ENCODE measurements around the gene CCDC47. TPM values are rescaled to one million over a fixed set of nuclear protein-coding genes. Genes with fewer than 3 reads are reported as not detected.

Gene CCDC47
- total RNA-seq, 2 donors from 2014 or later = 40.2 to 101 TPM

GRCh38 chr17:63762161-63763078 lies 11.0 kb downstream of the CCDC47 start:
- Histone ChIP-seq H3K4me3 (no peak overlapping the region), H3K4me1 (ENCODE audit: control insufficient read depth in 1 of 2, low read depth in 2 of 2) (no peaks in the 10 kb centered on the region), H3K27ac (no peak overlapping the region), H3K27me3 (replicated peaks; ENCODE audit: insufficient read depth) (no peaks in the 10 kb centered on the region), H3K36me3 (peaks cover 28% of the 10 kb centered on the region), H3K9me3 (no peaks in the 10 kb centered on the region)
- no peak for ATAC-seq (ENCODE audit: insufficient number of reproducible peaks, low FRiP score, low read depth)
- DNase-seq (ENCODE audit: low spot score) = no peak
- TF ChIP-seq CTCF (IDR thresholded peaks at IDR 0.05) = no peak

- ATAC-seq (ENCODE audit: insufficient number of reproducible peaks, low FRiP score, low read depth) = no peak
- no peak for DNase-seq (ENCODE audit: low spot score)
- TF ChIP-seq CTCF (IDR thresholded peaks at IDR 0.05) = no peak
- Histone ChIP-seq H3K9me3 (no peaks in the 10 kb centered on the region), H3K27ac (no peak overlapping the region), H3K4me3 (no peak overlapping the region), H3K27me3 (replicated peaks; ENCODE audit: insufficient read depth) (no peaks in the 10 kb centered on the region), H3K4me1 (ENCODE audit: control insufficient read depth in 1 of 2, low read depth in 2 of 2) (no peaks in the 10 kb centered on the region), H3K36me3 (peaks cover 38% of the 10 kb centered on the region)
These were observed 12.4 kb downstream of the CCDC47 start for GRCh38 chr17:63760771-63761539.

GRCh38 chr17:63758428-63758827 lies 15.0 kb downstream of the CCDC47 start:
- Histone ChIP-seq H3K27ac (no peak overlapping the region), H3K36me3 (peaks cover 52% of the 10 kb centered on the region), H3K4me3 (no peak overlapping the region), H3K27me3 (replicated peaks; ENCODE audit: insufficient read depth) (no peaks in the 10 kb centered on the region), H3K4me1 (ENCODE audit: control insufficient read depth in 1 of 2, low read depth in 2 of 2) (no peaks in the 10 kb centered on the region), H3K9me3 (no peaks in the 10 kb centered on the region)
- DNase-seq (ENCODE audit: low spot score) = no peak
- no peak for TF ChIP-seq CTCF (IDR thresholded peaks at IDR 0.05)
- ATAC-seq (ENCODE audit: insufficient number of reproducible peaks, low FRiP score, low read depth) = no peak

GRCh38 chr17:63754046-63754445 lies 19.4 kb downstream of the CCDC47 start:
- peaks cover 54% of the 10 kb centered on the region for H3K36me3 ChIP-seq
- no peaks in the 10 kb centered on the region for H3K9me3 ChIP-seq
- no peak for TF ChIP-seq CTCF (IDR thresholded peaks at IDR 0.05)
- no peaks in the 10 kb centered on the region for H3K4me1 ChIP-seq (ENCODE audit: control insufficient read depth in 1 of 2, low read depth in 2 of 2)
- H3K27me3 ChIP-seq (replicated peaks; ENCODE audit: insufficient read depth) = no peaks in the 10 kb centered on the region
- H3K27ac ChIP-seq = no peak overlapping the region
- ATAC-seq (ENCODE audit: insufficient number of reproducible peaks, low FRiP score, low read depth) = no peak
- no peak overlapping the region for H3K4me3 ChIP-seq
- DNase-seq (ENCODE audit: low spot score) = no peak

- Histone ChIP-seq H3K27me3 (replicated peaks; ENCODE audit: insufficient read depth) (no peaks in the 10 kb centered on the region), H3K27ac (no peak overlapping the region), H3K4me1 (ENCODE audit: control insufficient read depth in 1 of 2, low read depth in 2 of 2) (no peaks in the 10 kb centered on the region), H3K9me3 (no peaks in the 10 kb centered on the region), H3K4me3 (no peak overlapping the region), H3K36me3 (peaks cover 57% of the 10 kb centered on the region)
- TF ChIP-seq CTCF (IDR thresholded peaks at IDR 0.05) = no peak
- no peak for DNase-seq (ENCODE audit: low spot score)
- ATAC-seq (ENCODE audit: insufficient number of reproducible peaks, low FRiP score, low read depth) = no peak
These were observed 20.2 kb downstream of the CCDC47 start for GRCh38 chr17:63753215-63753614.
